DLD1 (cell line): Measurements from ENCODE around the gene NDUFAF4.
"Not testable (repeated sequence)": the region's sequence is repeated elsewhere in the genome, so short reads cannot be mapped to it uniquely, and the experiment has no call there.

Experiments
- in situ Hi-C: cut with HindIII; loops from 2 replicates; pipeline ENCODE4 v1.10.0; 2017; ENCODE audit warnings: low sequenced_read_pairs

Gene NDUFAF4

GRCh38 chr6:96899451-96899998 lies 1.8 kb upstream of the NDUFAF4 start:
- in situ Hi-C loops: no loop called here

- in situ Hi-C loops: no loop called here
These were observed 1.3 kb upstream of the NDUFAF4 start for GRCh38 chr6:96899019-96899418.

- in situ Hi-C loops: no loop called here
These were observed 655 bp upstream of the NDUFAF4 start for GRCh38 chr6:96898241-96898851.

- in situ Hi-C loops: no loop called here
These were observed 8.5 kb downstream of the NDUFAF4 start for GRCh38 chr6:96889146-96889545.

DNA sequence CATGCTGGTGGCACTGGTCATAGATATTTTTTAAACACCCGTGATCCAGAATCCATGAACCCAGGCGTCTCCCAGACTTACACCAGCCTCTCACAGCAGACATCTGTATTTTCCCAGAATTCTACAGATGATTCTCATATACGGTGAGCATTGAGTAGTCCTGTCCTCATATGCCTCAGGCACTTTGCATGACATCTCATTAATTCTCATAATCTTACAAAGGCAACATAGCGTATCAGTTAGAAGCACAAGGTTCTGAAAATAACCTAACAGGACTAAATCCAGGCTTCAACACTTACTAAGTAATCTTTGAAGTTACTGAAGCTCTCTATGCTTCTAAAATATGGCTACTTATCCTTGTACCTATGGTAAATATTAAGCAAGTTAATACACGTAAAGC lies 8.9 kb downstream of the NDUFAF4 start:
- in situ Hi-C loops: no loop called here

- in situ Hi-C loops: no loop called here
These were observed 11.2 kb downstream of the NDUFAF4 start for GRCh38 chr6:96886519-96886918.

- in situ Hi-C loops: not testable (repeated sequence)
These were observed 12.5 kb downstream of the NDUFAF4 start for GRCh38 chr6:96885187-96885631.

GRCh38 chr6:96878143-96878542 lies 19.5 kb downstream of the NDUFAF4 start:
- in situ Hi-C loops: no loop called here

DNA sequence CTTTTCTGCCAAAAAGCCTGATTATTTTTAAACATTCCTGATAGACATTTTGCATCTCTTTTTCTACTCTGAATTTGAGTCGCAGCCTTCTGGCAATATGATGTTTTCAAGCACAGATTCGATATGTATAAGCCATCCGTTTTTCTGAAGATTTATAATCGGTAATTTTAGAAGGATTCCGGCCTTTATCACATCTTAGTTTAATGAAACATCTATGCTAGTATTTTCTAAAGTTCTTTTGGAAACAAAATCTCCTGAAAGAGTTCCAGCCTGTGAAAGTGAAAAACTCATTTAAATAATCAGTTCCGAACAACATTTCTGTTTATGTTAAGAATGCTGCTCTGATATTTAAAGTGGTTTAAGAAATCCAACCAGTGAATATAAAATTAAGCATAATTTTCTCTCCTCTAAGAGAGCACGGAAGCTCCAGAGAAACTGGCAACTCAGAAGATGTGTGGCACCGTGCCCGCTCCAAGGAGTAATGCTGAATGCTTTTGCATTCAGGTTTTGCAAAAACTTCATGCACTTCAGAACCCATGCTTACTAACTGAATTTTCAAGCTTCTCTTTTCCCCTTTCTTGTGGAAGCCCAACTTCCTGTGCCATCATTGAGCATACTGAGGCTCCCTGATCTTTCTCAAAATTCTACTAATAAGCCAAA lies 20.7 kb downstream of the NDUFAF4 start:
- in situ Hi-C loops: no loop called here

- in situ Hi-C loops: no loop called here
These were observed 24.7 kb downstream of the NDUFAF4 start for GRCh38 chr6:96872976-96873375.

- in situ Hi-C loops: no loop called here
These were observed 32.7 kb downstream of the NDUFAF4 start for GRCh38 chr6:96865055-96865405.

- in situ Hi-C loops: no loop called here
These were observed 33.3 kb downstream of the NDUFAF4 start for GRCh38 chr6:96864216-96865054.

- in situ Hi-C loops: no loop called here
These were observed 35.1 kb downstream of the NDUFAF4 start for GRCh38 chr6:96862560-96862959.

GRCh38 chr6:96861588-96861987 lies 36.1 kb downstream of the NDUFAF4 start:
- in situ Hi-C loops: no loop called here

- in situ Hi-C loops: no loop called here
These were observed 40.8 kb downstream of the NDUFAF4 start for GRCh38 chr6:96856856-96857255.

GRCh38 chr6:96853083-96853482 lies 44.6 kb downstream of the NDUFAF4 start:
- in situ Hi-C loops: no loop called here

DNA sequence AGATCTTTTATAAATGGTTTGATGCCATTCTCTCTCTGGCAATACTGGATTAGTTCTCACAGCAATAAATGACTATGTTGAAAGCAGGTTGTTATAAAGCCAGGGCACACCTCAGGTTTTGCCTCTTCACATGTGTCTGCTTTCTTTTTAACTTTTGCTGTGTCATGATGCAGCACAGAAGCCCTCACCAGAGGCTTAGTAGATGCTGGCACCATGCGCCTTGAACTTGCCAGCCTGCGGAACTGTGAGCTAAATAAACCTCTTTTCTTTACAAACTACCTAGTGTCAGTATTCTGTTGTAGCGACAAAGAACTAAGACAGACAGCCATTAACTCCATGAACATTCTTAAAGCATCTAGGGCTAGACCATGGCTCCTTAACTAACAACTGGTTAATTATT lies 45.1 kb downstream of the NDUFAF4 start:
- in situ Hi-C loops: no loop called here

DNA sequence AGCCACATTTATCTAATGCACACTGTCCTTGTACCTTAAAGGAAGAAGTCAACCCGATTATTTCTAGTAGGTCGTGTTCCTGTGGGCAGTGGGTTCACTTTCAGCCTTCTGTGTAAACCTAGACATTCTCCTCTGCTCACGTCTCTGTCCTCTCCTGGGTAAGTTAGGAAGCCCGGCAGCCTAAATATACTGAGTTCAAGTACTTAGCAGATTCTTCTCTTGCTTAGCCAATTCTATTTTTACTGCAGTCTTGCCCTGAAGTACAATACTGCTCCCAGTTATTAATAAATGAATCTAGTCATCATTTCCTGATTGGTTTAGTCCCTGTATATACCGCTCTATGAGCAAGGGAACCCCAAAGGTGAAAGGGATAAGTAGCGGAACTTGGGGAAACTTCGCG lies 45.8 kb downstream of the NDUFAF4 start:
- in situ Hi-C loops: no loop called here

DNA sequence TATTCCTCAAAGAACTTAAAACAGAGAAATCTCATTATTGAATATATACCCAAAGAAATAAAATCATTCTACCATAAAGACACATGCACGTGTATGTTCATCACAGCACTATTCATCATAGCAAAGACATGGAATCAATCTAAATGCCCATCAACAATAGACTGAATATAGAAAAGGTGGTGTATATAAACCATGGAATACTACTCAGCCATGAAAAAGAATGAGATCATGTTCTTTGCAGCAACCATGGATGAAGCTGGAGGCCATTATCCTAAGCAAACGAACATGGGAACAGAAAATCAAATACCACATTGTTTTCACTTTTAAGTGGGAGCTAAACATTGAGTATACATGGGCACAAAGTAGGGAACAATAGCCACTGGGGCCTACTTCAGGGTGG lies 48.1 kb downstream of the NDUFAF4 start:
- in situ Hi-C loops: no loop called here

GRCh38 chr6:96844530-96844929 lies 53.2 kb downstream of the NDUFAF4 start:
- in situ Hi-C loops: no loop called here

DNA sequence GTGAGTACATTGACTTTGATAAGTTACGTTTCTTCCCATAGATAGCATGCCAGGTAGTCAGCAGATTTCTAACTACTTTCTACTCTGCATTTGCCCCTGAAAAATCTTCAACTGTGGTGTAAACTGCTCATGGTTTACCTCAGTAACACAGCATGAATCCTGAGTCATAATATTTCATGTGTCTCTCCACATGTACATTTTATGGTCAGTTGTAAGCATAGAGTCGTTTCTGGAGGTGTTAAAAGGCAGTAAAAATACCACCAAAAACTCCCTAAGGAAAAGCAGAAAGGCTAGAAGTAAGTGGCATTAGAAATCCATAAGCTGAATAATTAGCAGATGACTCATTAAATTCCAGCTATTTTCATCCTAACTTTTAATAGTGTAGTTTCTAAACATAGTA lies 56.3 kb downstream of the NDUFAF4 start:
- in situ Hi-C loops: no loop called here
